HG03439 (cell line): ENCODE data around the gene PTMA.
"Not testable (repeated sequence)": the region's sequence is repeated elsewhere in the genome, so short reads cannot be mapped to it uniquely, and the experiment has no call there.

Source experiments
- ATAC-seq: cut with Tn5 transposase; IDR thresholded peaks from one replicate; pipeline ENCODE4 v1.9.1; 2021; ENCODE audit warnings: mild to moderate bottlenecking, moderate library complexity; ENCODE audit not compliant: unreplicated experiment

The PTMA gene

GRCh38 chr2:231714639-231715498 is 6.5 kb downstream of the PTMA start:
- no peak for ATAC-seq

- no peak for ATAC-seq
Measured at GRCh38 chr2:231715499-231715837, 7.1 kb downstream of the PTMA start.

- no peak for ATAC-seq
Measured at GRCh38 chr2:231715988-231716616, 7.8 kb downstream of the PTMA start.

GRCh38 chr2:231716666-231717280 is 8.4 kb downstream of the PTMA start:
- no peak for ATAC-seq

- ATAC-seq = no peak
Measured at GRCh38 chr2:231717281-231718171, 9.2 kb downstream of the PTMA start.

- no peak for ATAC-seq
Measured at GRCh38 chr2:231718799-231719198, 10.5 kb downstream of the PTMA start.

- ATAC-seq = peak; percentile 17
Measured at GRCh38 chr2:231720292-231720986, 12.1 kb downstream of the PTMA start.

GRCh38 chr2:231720987-231721966 is 13.0 kb downstream of the PTMA start:
- peak; percentile 57 for ATAC-seq

- ATAC-seq = no peak
Measured at GRCh38 chr2:231722721-231723307, 14.5 kb downstream of the PTMA start.

- ATAC-seq = no peak
Measured at GRCh38 chr2:231725476-231725875, 17.2 kb downstream of the PTMA start.

- ATAC-seq = no peak
Measured at GRCh38 chr2:231726276-231726675, 18.0 kb downstream of the PTMA start.

GRCh38 chr2:231727621-231728020 is 19.3 kb downstream of the PTMA start:
- ATAC-seq = no peak

GRCh38 chr2:231732604-231733003 is 24.3 kb downstream of the PTMA start:
- ATAC-seq = no peak

- no peak for ATAC-seq
Measured at GRCh38 chr2:231737761-231738160, 29.4 kb downstream of the PTMA start.

GRCh38 chr2:231743376-231744116 is 35.2 kb downstream of the PTMA start:
- no peak for ATAC-seq

GRCh38 chr2:231745303-231746038 is 37.1 kb downstream of the PTMA start:
- ATAC-seq = no peak

- ATAC-seq = not testable (repeated sequence)
Measured at GRCh38 chr2:231748153-231748896, 40.0 kb downstream of the PTMA start.
